GM19099 (cell line): ENCODE data around the gene PLXNA1.

ENCODE experiments used
- POLR2A ChIP-seq: IDR thresholded peaks from 3 replicates; pipeline ENCODE4 v1.6.1; 2011; ENCODE audit warnings: low read depth; ENCODE audit not compliant: insufficient read length; ENCODE audit errors: extremely low read depth

PLXNA1 gene

DNA sequence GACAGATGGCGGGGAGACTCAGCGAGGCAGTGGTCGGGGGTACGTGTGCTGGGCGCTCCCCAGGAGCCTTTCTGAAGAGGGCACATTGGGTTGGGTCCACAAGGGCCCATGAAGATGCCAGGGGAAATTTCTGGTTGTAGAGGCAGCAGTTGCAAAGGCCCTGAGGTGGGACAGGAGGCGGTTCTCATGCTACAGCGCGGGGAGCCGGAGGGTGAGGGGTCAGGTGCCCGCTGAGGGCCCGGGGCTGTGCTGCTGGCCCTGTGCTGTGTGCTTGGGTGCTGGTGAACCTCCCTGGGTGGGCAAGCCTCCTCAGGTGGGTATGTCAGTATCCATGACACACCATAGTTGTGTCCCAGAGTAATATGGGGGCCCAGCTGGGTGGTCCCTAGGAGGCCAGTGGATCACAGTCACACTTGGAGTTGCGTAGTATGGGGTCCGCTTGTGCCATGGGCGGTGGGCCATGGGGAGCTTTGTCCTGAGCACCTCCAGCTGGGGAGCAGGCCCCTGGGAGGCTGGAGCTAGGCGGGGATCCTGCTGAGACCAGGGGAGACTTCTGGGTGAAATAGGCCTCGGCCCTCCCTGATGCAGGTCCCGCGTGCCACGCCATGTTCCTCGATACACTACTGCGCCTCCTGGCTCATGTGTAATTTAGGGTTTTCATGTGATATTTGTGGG, 44.3 kb downstream of the PLXNA1 start:
- TF ChIP-seq POLR2A, result no peak

GRCh38 chr3:127027811-127028548, 45.1 kb downstream of the PLXNA1 start:
- no peak for TF ChIP-seq POLR2A

DNA sequence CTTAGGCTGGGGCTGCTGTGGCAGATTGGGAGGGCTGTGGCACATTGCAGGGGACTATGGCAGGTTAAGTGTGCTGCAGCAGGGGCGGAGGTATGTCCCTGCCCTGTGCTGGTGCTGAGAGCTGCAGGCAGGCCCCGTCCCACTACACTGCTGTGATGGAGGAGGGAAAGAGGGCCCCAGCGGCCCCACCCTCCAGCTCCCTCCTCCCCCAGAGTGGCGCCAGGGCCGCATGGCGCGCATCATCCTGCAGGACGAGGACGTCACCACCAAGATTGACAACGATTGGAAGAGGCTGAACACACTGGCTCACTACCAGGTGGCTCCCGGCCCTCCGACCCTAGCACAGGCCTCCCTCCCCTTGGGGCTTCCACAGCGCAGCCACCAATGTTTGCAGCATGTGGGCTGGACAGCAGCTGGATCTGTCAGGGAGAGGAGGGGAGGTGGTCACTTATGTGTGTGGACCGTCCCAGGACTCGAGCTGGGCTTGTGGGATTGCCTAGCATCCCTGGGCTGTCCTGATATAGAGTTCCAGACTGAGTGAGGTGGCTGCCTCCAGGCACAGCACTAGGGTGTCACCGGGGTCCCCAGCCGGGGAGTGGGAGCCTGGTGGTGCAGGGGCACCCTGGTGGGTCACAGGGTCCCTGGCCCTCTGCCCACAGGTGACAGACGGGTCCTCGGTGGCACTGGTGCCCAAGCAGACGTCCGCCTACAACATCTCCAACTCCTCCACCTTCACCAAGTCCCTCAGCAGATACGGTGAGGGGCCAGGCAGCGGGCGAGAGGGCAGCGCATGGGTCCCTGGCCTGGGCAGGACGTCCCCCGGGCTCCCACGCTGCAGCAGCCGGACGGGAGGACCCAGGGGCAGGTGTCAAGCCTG, 46.1 kb downstream of the PLXNA1 start:
- no peak for TF ChIP-seq POLR2A

DNA sequence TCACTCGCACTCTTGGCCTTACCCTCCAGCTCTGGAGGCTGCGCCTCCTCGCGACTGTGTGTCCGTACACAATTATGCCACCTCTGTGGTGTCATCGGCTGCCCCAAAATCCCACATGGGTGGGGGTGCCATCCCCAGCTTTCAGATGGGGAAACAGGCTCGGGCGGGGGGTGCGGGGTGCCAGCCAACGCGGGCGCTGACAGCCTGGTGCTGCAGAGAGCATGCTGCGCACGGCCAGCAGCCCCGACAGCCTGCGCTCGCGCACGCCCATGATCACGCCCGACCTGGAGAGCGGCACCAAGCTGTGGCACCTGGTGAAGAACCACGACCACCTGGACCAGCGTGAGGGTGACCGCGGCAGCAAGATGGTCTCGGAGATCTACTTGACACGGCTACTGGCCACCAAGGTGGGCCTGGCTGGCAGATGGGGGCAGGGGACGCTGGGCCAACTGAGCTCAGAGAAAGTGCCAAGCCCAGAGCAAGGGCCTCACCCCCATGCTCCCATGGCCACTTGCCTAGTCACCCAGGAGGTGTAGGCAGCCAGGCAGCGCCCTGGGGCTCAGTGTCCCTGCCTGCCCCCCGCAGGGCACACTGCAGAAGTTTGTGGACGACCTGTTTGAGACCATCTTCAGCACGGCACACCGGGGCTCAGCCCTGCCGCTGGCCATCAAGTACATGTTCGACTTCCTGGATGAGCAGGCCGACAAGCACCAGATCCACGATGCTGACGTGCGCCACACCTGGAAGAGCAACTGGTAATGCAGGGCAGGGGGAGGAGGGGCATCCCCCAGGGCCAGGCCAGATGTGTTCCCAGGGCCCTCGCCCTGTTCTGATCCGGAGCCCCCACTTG, 47.0 kb downstream of the PLXNA1 start:
- no peak for TF ChIP-seq POLR2A

DNA sequence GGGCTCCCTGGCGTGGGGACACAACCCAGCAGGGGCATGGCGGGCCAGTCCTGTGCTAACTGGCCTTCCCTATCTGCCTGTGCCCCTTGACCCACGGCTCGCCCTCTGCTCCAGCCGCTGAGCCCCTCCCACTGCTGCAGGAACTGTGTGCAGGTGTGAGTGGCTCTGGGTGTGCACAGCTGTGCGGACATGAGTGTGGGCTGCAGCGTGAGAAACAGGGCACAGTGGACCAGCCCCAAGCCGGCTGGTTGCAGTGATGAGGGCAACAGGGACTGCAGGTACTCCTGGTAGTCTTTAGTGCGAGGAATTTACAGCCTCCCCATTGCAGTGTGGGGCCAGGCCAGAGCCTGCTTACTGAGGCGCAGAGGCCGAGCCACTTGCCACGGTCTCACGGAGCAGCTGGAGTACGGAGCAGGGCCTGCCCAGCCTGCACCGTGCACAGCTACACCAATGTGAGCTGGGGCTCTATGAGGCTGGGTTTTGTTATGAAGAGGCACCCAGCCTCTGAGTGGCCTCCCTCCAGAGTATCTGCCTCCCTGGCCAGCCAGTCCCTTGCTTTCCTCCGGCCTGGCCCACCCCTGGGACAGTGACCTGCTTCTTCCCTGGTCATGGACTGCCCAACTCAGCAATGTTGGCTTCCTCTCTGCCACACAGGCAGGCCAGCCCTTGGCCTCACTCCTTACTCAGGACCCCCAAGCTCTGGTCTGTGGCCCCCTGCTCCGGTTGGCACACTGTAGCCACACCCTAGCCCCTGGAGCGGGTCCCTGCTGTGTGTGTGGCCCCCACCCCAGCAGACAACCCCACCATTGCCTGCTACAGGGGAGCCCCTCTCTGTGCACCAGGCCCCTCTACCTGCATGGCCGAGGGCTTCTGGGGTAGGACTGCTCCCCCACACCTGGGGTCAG, 47.8 kb downstream of the PLXNA1 start:
- TF ChIP-seq POLR2A, result no peak

DNA sequence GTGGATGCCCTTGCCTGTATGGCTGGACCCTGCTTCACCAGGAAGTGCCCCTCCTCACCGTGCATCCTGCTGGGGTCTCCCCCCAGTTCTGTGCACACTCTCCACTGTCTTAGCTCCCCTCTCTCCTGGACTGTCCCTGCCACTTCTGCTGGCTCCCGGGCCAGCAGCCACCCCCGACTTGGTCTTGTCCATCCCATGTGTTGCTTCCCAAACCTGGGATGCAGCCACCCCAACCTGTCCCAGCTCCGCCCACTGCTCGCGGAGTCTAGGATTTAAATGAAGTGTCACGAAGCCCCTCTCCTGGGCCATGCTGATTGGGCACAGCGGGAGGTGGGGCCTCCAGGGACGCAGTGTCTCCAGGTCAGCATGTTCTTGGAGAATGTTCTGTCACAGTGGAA, 48.5 kb downstream of the PLXNA1 start:
- TF ChIP-seq POLR2A, result no peak

- no peak for TF ChIP-seq POLR2A
Observed at GRCh38 chr3:127031845-127032244, 48.9 kb downstream of the PLXNA1 start.

- no peak for TF ChIP-seq POLR2A
Observed at GRCh38 chr3:127032296-127032990, 49.5 kb downstream of the PLXNA1 start.
